Right lobe of liver (tissue), 6 donors: ENCODE measurements around the gene PRC1. TPM values are rescaled to one million over a fixed set of nuclear protein-coding genes. Genes with fewer than 3 reads are reported as not detected.

Source experiments
- ATAC-seq, 4 donors: fragments of 200-7000 bp; cut with Tn5 transposase; one replicate each; pipeline ENCODE4 v1.9.1; 2020; ENCODE audit warnings: mild to moderate bottlenecking in 4 of 4, moderate library complexity in 4 of 4
- DNase-seq, 3 donors: peaks; one replicate each; pipeline ENCODE4 v3.0.0-alpha.2; 2020
- H3K27ac ChIP-seq, 3 donors: fragments of 200-600 bp; one replicate each; pipeline ENCODE4 v1.8.0; 2022
- H3K27me3 ChIP-seq, 2 donors: fragments of 200-600 bp; one replicate each; pipeline ENCODE4 v1.8.0; 2022
- H3K36me3 ChIP-seq, 4 donors: fragments of 200-600 bp; sonication (generic) in 1 of 4; one replicate each; pipeline versions ENCODE4 v1.5.1 to v1.8.0; 2017 to 2022; ENCODE audit warnings: control low read depth in 1 of 4
- H3K4me1 ChIP-seq, 4 donors: fragments of 200-600 bp; sonication (generic) in 1 of 4; one replicate each; pipeline versions ENCODE4 v1.5.1 to v1.8.0; 2017 to 2022; ENCODE audit warnings: control low read depth in 1 of 4
- H3K4me3 ChIP-seq, 3 donors: fragments of 200-600 bp; one replicate each; pipeline ENCODE4 v1.8.0; 2022
- H3K9me3 ChIP-seq, 4 donors: fragments of 200-600 bp; sonication (generic) in 1 of 4; one replicate each; pipeline versions ENCODE4 v1.5.1 to v1.8.0; 2017 to 2022; ENCODE audit warnings: control low read depth in 1 of 4
- POLR2A ChIP-seq: fragments of 450-650 bp; IDR thresholded peaks from one replicate; pipeline ENCODE4 v1.6.1; 2017; ENCODE audit warnings: antibody characterized with exemption, mild to moderate bottlenecking
- WGBS: methylation state at CpG from one replicate; pipeline ENCODE4 v1.1.6; 2018; ENCODE audit warnings: low coverage, low lambda C conversion rate; ENCODE audit not compliant: insufficient coverage; ENCODE audit errors: missing lambda C conversion rate; 5-methylcytosine and 5-hydroxymethylcytosine counted together
- intact Hi-C, 2 donors: fragments of 100-400 bp; cut with DNase I; formaldehyde crosslinking; loops; one replicate each; pipeline versions ENCODE4 v1.11.2 to v1.14.1; 2022
- total RNA-seq, 6 experiments: library from RNA; depleted of rRNA in 2 of 6; stranded (reverse); fragments of >200 nt in 2 of 6; fragmentation: NEBNext Ultra II Directional in 3 of 6; extraction: Animal tissue kit (Norgen Biotek cat#: 25700) in 3 of 6; gene quantifications; one replicate each; pipeline versions ENCODE4 v1.1.0 to v1.2.4, GENCODE V29; 2016 to 2023
- TF ChIP-seq, protein P1 (sequence below), 4 donors: fragments of 200-600 bp in 3 of 4; fragments of 450-650 bp in 1 of 4; IDR thresholded peaks; one replicate each; pipeline versions ENCODE4 v1.5.1 to v1.8.0; 2016 to 2022; ENCODE audit warnings: antibody characterized with exemption in 4 of 4, mild to moderate bottlenecking in 2 of 4
- donor health status: DM: no; HTN: yes; CAD: no.
- donor health status: DM: no; HTN: no; CAD: no.
- donor health status: DM: no; HTN: no; CAD: no.
- donor health status: DM: no; HTN: yes; CAD: no.
- donor health status: DM: no; HTN: yes; CAD: no.

The PRC1 gene
- total RNA-seq, 6 experiments from 2014 or later = 1.2 to 8.8 (median 4.3) TPM

- WGBS = no CpG with 5 or more reads among the region's 4 CpGs
- ATAC-seq (no peak), DNase-seq (no peak)
- TF ChIP-seq, protein P1, sequence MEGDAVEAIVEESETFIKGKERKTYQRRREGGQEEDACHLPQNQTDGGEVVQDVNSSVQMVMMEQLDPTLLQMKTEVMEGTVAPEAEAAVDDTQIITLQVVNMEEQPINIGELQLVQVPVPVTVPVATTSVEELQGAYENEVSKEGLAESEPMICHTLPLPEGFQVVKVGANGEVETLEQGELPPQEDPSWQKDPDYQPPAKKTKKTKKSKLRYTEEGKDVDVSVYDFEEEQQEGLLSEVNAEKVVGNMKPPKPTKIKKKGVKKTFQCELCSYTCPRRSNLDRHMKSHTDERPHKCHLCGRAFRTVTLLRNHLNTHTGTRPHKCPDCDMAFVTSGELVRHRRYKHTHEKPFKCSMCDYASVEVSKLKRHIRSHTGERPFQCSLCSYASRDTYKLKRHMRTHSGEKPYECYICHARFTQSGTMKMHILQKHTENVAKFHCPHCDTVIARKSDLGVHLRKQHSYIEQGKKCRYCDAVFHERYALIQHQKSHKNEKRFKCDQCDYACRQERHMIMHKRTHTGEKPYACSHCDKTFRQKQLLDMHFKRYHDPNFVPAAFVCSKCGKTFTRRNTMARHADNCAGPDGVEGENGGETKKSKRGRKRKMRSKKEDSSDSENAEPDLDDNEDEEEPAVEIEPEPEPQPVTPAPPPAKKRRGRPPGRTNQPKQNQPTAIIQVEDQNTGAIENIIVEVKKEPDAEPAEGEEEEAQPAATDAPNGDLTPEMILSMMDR (IDR thresholded peaks at IDR 0.05) = no peak
- no peak for TF ChIP-seq POLR2A
- Histone ChIP-seq H3K4me1 (peaks cover 0 to 2% (median 0%) of the 10 kb centered on the region in 4 donors), H3K36me3 (peaks cover 0 to 66% (median 37%) of the 10 kb centered on the region in 4 donors), H3K27ac (no peak overlapping the region), H3K4me3 (no peak overlapping the region), H3K27me3 (no peaks in the 10 kb centered on the region), H3K9me3 (no peaks in the 10 kb centered on the region)
- intact Hi-C loops = no loop called here
These were observed 53.3 kb downstream of the PRC1 start for GRCh38 chr15:90941038-90941437.

- WGBS = no CpG with 5 or more reads among the region's 7 CpGs
These were observed 54.6 kb downstream of the PRC1 start for GRCh38 chr15:90939756-90940155.

GRCh38 chr15:90938261-90938660 is 56.1 kb downstream of the PRC1 start:
- Histone ChIP-seq H3K9me3 (no peaks in the 10 kb centered on the region), H3K27me3 (no peaks in the 10 kb centered on the region), H3K4me3 (no peak overlapping the region), H3K27ac (no peak overlapping the region), H3K4me1 (peaks cover 0 to 17% (median 0%) of the 10 kb centered on the region in 4 donors), H3K36me3 (peaks cover 0 to 47% (median 23%) of the 10 kb centered on the region in 4 donors)
- intact Hi-C loops = no loop called here
- ATAC-seq (no peak), DNase-seq (peak in 1 of 3 donors; percentile 43)
- 100% methylated on average over 3 of the region's 5 CpGs for WGBS
- TF ChIP-seq, protein P1 (IDR thresholded peaks at IDR 0.05) = no peak
- no peak for TF ChIP-seq POLR2A

More at GRCh38 chr15:90939756-90940155, 54.6 kb downstream of the PRC1 start:
- intact Hi-C loops = no loop called here
- no peak for TF ChIP-seq POLR2A
- TF ChIP-seq, protein P1 (IDR thresholded peaks at IDR 0.05) = no peak
- no peaks in the 10 kb centered on the region for H3K27me3 ChIP-seq
- peaks cover 0 to 9% (median 0%) of the 10 kb centered on the region in 4 donors for H3K4me1 ChIP-seq
- H3K9me3 ChIP-seq = no peaks in the 10 kb centered on the region
- DNase-seq = no peak
- no peak overlapping the region for H3K27ac ChIP-seq
- no peak overlapping the region for H3K4me3 ChIP-seq
- no peak for ATAC-seq
- peaks cover 0 to 61% (median 33%) of the 10 kb centered on the region in 4 donors for H3K36me3 ChIP-seq

- intact Hi-C loops = no loop called here
- ATAC-seq (no peak), DNase-seq (no peak)
- no peak overlapping the region for H3K27ac ChIP-seq
- H3K4me3 ChIP-seq = no peak overlapping the region
- TF ChIP-seq, protein P1 (IDR thresholded peaks at IDR 0.05) = no peak
- no peak for TF ChIP-seq POLR2A
- H3K27me3 ChIP-seq = no peaks in the 10 kb centered on the region
- WGBS = 75% methylated on average over 1 of the region's 1 CpG
- H3K4me1 ChIP-seq = peaks cover 0 to 17% (median under 1%) of the 10 kb centered on the region in 4 donors
- no peaks in the 10 kb centered on the region for H3K9me3 ChIP-seq
- H3K36me3 ChIP-seq = peaks cover 0 to 32% (median 11%) of the 10 kb centered on the region in 4 donors
These were observed 57.5 kb downstream of the PRC1 start for GRCh38 chr15:90936823-90937222.
